Esophagus squamous epithelium (tissue), 4 donors: ENCODE data around the gene RPA3.

ENCODE experiments used
- POLR2A ChIP-seq, 4 donors: fragments of 450-650 bp; IDR thresholded peaks; one replicate each; pipeline ENCODE4 v1.6.1; 2017; ENCODE audit warnings: antibody characterized with exemption in 4 of 4, mild to moderate bottlenecking in 4 of 4, moderate library complexity in 3 of 4
- TF ChIP-seq, protein P1 (sequence below), 6 experiments: fragments of 450-650 bp in 4 of 6; fragments of 200-600 bp in 2 of 6; sonication (generic) in 2 of 6; IDR thresholded peaks; one replicate each; pipeline ENCODE4 v1.5.1; 2016 to 2019; ENCODE audit warnings: antibody characterized with exemption in 6 of 6, mild to moderate bottlenecking in 4 of 6, moderate library complexity in 4 of 6

- TF ChIP-seq, protein P1, sequence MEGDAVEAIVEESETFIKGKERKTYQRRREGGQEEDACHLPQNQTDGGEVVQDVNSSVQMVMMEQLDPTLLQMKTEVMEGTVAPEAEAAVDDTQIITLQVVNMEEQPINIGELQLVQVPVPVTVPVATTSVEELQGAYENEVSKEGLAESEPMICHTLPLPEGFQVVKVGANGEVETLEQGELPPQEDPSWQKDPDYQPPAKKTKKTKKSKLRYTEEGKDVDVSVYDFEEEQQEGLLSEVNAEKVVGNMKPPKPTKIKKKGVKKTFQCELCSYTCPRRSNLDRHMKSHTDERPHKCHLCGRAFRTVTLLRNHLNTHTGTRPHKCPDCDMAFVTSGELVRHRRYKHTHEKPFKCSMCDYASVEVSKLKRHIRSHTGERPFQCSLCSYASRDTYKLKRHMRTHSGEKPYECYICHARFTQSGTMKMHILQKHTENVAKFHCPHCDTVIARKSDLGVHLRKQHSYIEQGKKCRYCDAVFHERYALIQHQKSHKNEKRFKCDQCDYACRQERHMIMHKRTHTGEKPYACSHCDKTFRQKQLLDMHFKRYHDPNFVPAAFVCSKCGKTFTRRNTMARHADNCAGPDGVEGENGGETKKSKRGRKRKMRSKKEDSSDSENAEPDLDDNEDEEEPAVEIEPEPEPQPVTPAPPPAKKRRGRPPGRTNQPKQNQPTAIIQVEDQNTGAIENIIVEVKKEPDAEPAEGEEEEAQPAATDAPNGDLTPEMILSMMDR (IDR thresholded peaks at IDR 0.05): no peak
- no peak for TF ChIP-seq POLR2A (IDR thresholded peaks at IDR 0.05)
These were observed 23.8 kb upstream of the RPA3 start for GRCh38 chr7:7742223-7742622.
